PC-9 (cell line): ENCODE measurements around the gene RAMP2. TPM values are rescaled to one million over a fixed set of nuclear protein-coding genes. Genes with fewer than 3 reads are reported as not detected.

Experiments
- BruUV-seq: library from RNA; stranded (reverse); fragments of 400-500 nt; replicated peaks from 2 replicates; lab custom pipeline; 2021; lab: Mats Ljungman, UMichigan
- CTCF ChIA-PET: fragments of 300-600 bp; sonication (Branson Sonifier 250); formaldehyde crosslinking; loops from one replicate; lab custom pipeline; 2022; ENCODE audit warnings: antibody characterized with exemption; lab: Charles Lee
- POLR2A ChIA-PET: fragments of 300-600 bp; sonication (Branson Sonifier 250); formaldehyde crosslinking; loops from one replicate; lab custom pipeline; 2022; ENCODE audit warnings: antibody characterized with exemption; ENCODE audit not compliant: unreplicated experiment; lab: Charles Lee
- DNase-seq, 2 experiments: peaks; one replicate each; pipeline versions ENCODE4 v3.0.0 to v3.0.0-alpha.2; 2015 to 2022; ENCODE audit warnings: mixed read lengths in 1 of 2
- H2AFZ ChIP-seq: fragments of 200-600 bp; sonication (generic); 2 replicates; pipeline ENCODE4 v1.8.1; 2017; ENCODE audit warnings: antibody characterized with exemption
- H3F3A ChIP-seq: fragments of 200-600 bp; sonication (generic); 2 replicates; pipeline ENCODE4 v1.8.1; 2017; ENCODE audit warnings: antibody characterized with exemption, mild to moderate bottlenecking, low read depth; ENCODE audit not compliant: insufficient read depth
- H3K27ac ChIP-seq: fragments of 200-600 bp; sonication (generic); 2 replicates; pipeline ENCODE4 v1.6.1; 2016; ENCODE audit warnings: mixed run types
- H3K27me3 ChIP-seq: fragments of 200-600 bp; sonication (generic); 2 replicates; pipeline ENCODE4 v1.6.1; 2016; ENCODE audit warnings: low read depth, mixed run types; ENCODE audit not compliant: insufficient read depth
- H3K36me3 ChIP-seq: fragments of 200-600 bp; sonication (generic); 2 replicates; pipeline ENCODE4 v1.6.1; 2016; ENCODE audit warnings: low read depth, mixed run types
- H3K4me1 ChIP-seq: fragments of 200-600 bp; sonication (generic); replicated peaks from 2 replicates; pipeline ENCODE4 v1.6.1; 2016; ENCODE audit warnings: mixed run types; ENCODE audit not compliant: insufficient read depth
- H3K4me2 ChIP-seq: fragments of 200-600 bp; sonication (generic); 2 replicates; pipeline ENCODE4 v1.6.1; 2017; ENCODE audit warnings: mixed run types
- H3K4me3 ChIP-seq: fragments of 200-600 bp; sonication (generic); 2 replicates; pipeline ENCODE4 v1.6.1; 2016; ENCODE audit warnings: mixed run types
- H3K79me2 ChIP-seq: fragments of 200-600 bp; sonication (generic); 2 replicates; pipeline ENCODE4 v1.6.1; 2017; ENCODE audit warnings: low read depth, mixed run types
- H3K9me2 ChIP-seq: fragments of 200-600 bp; sonication (generic); 2 replicates; pipeline ENCODE4 v1.8.1; 2017; ENCODE audit warnings: mild to moderate bottlenecking; ENCODE audit not compliant: insufficient read depth
- H3K9me3 ChIP-seq: fragments of 200-600 bp; sonication (generic); 2 replicates; pipeline ENCODE4 v1.8.1; 2016; ENCODE audit warnings: low read depth; ENCODE audit not compliant: insufficient read depth
- H4K20me1 ChIP-seq: fragments of 200-600 bp; sonication (generic); 2 replicates; pipeline ENCODE4 v1.8.1; 2017; ENCODE audit not compliant: insufficient read depth
- CTCF ChIP-seq: fragments of 200-600 bp; sonication (generic); conservative IDR thresholded peaks from 2 replicates; pipeline ENCODE4 v1.6.1; 2017; ENCODE audit warnings: mixed run types, antibody characterized with exemption, mild to moderate bottlenecking, moderate library complexity
- EZH2 ChIP-seq: fragments of 200-600 bp; sonication (generic); IDR thresholded peaks from 2 replicates; pipeline ENCODE4 v1.8.0; 2017; ENCODE audit warnings: antibody characterized with exemption, low read depth
- intact Hi-C: fragments of 100-400 bp; cut with micrococcal nuclease; formaldehyde crosslinking; loops from one replicate; pipeline ENCODE4 v1.10.0; 2022; ENCODE audit not compliant: unreplicated experiment
- total RNA-seq: library from RNA; stranded (reverse); gene quantifications from 2 replicates; pipeline ENCODE4 v1.2.3, GENCODE V29; 2021

RAMP2 gene
- total RNA-seq, 1 experiment from 2014 or later: not detected

GRCh38 chr17:42795465-42795864 is 34.4 kb downstream of the RAMP2 start:
- POLR2A ChIA-PET: interaction anchor here (0.6 kb wide), 1 partner anchor 23 kb away, joined by 4 read pairs; no protein-coding TSS in a partner anchor
- Histone ChIP-seq H3K36me3 (peaks cover 6% of the 10 kb centered on the region; the same call in 1 of the 2 replicates), H3K9me2 (no peaks in the 10 kb centered on the region), H3K79me2 (peaks cover 22% of the 10 kb centered on the region), H3K27me3 (no peaks in the 10 kb centered on the region), H2AFZ (no peak overlapping the region), H3K4me2 (no peak overlapping the region), H3K9me3 (no peaks in the 10 kb centered on the region), H3K4me3 (no peak overlapping the region), H4K20me1 (no peaks in the 10 kb centered on the region), H3F3A (peaks cover 15% of the 10 kb centered on the region), H3K27ac (no peak overlapping the region), H3K4me1 (peaks cover 12% of the 10 kb centered on the region)
- TF ChIP-seq EZH2 (no peak), CTCF (no peak)
- no TSS peak for BruUV-seq
- intact Hi-C loops: no loop called here
- no peak for DNase-seq
- CTCF ChIA-PET: interaction anchor here (0.5 kb wide), 1 partner anchor 18 kb away, joined by 3 read pairs; no protein-coding TSS in a partner anchor

GRCh38 chr17:42796066-42796758 is 35.2 kb downstream of the RAMP2 start:
- intact Hi-C loops: no loop called here
- H3K27me3 ChIP-seq: no peaks in the 10 kb centered on the region
- TF ChIP-seq EZH2 (no peak), CTCF (no peak)
- peaks cover 10% of the 10 kb centered on the region for H3F3A ChIP-seq
- BruUV-seq: no TSS peak
- no peaks in the 10 kb centered on the region for H3K9me2 ChIP-seq
- no peak for DNase-seq
- ChIA-PET CTCF (no interaction called here), POLR2A (interaction anchor here (0.6 kb wide), 1 partner anchor 22 kb away, joined by 4 read pairs; no protein-coding TSS in a partner anchor)
- no peak overlapping the region for H2AFZ ChIP-seq
- peaks cover 22% of the 10 kb centered on the region for H3K79me2 ChIP-seq
- no peak overlapping the region for H3K27ac ChIP-seq
- no peak overlapping the region for H3K4me2 ChIP-seq
- no peak overlapping the region for H3K4me3 ChIP-seq
- no peaks in the 10 kb centered on the region for H3K9me3 ChIP-seq
- H3K4me1 ChIP-seq: peaks cover 12% of the 10 kb centered on the region
- H4K20me1 ChIP-seq: no peaks in the 10 kb centered on the region
- H3K36me3 ChIP-seq: peaks cover 6% of the 10 kb centered on the region; the same call in 1 of the 2 replicates

- H3K4me2 ChIP-seq: peak overlapping the region; percentile 95
- H3F3A ChIP-seq: 0 out of 2 replicates have a peak, but pooled peaks cover 4% of the 10 kb centered on the region
- POLR2A ChIA-PET: interaction anchor here (0.6 to 0.7 kb wide), 3 partner anchors 24 to 563 kb away, joined by 3 to 9 read pairs (median 4); partner anchors contain the start of genes AARSD1 and VPS25
- intact Hi-C loops: no loop called here
- no peaks in the 10 kb centered on the region for H3K9me2 ChIP-seq
- TSS peak; percentile 85 for BruUV-seq
- H2AFZ ChIP-seq: peak overlapping the region; percentile 89; the same call in 1 of the 2 replicates
- peaks cover 12% of the 10 kb centered on the region for H3K4me1 ChIP-seq
- peaks cover 22% of the 10 kb centered on the region for H3K79me2 ChIP-seq
- TF ChIP-seq CTCF: no peak
- no peak for TF ChIP-seq EZH2
- CTCF ChIA-PET: interaction anchor here (0.6 kb wide), 1 partner anchor 381 kb away, joined by 3 read pairs; no protein-coding TSS in a partner anchor
- H3K4me3 ChIP-seq: peak overlapping the region; percentile 88
- H4K20me1 ChIP-seq: no peaks in the 10 kb centered on the region
- no peaks in the 10 kb centered on the region for H3K27me3 ChIP-seq
- peaks cover 6% of the 10 kb centered on the region; the same call in 1 of the 2 replicates for H3K36me3 ChIP-seq
- H3K9me3 ChIP-seq: no peaks in the 10 kb centered on the region
- no peak overlapping the region for H3K27ac ChIP-seq
- DNase-seq: no peak
Observed at GRCh38 chr17:42797067-42798007, 36.3 kb downstream of the RAMP2 start.
